KOPT-K1 (cell line): Measurements from ENCODE around the gene SSX2.
"Not testable (repeated sequence)": the region's sequence is repeated elsewhere in the genome, so short reads cannot be mapped to it uniquely, and the experiment has no call there.

Experiments
- H3K27ac ChIP-seq: fragments of 200-600 bp; sonication (generic); 2 replicates; pipeline ENCODE4 v1.5.1; 2016; ENCODE audit warnings: antibody characterized with exemption, mild to moderate bottlenecking, low read depth, low read length; ENCODE audit not compliant: poor library complexity, severe bottlenecking
- H3K36me3 ChIP-seq: fragments of 200-600 bp; sonication (generic); 2 replicates; pipeline ENCODE4 v1.5.1; 2017; ENCODE audit warnings: antibody characterized with exemption, mild to moderate bottlenecking, low read length, moderate library complexity; ENCODE audit not compliant: insufficient read depth
- H3K9me3 ChIP-seq: fragments of 200-600 bp; sonication (generic); 2 replicates; pipeline ENCODE4 v1.5.1; 2017; ENCODE audit warnings: antibody characterized with exemption, low read length, mild to moderate bottlenecking; ENCODE audit not compliant: insufficient read depth, poor library complexity, severe bottlenecking

SSX2 gene, protein sequence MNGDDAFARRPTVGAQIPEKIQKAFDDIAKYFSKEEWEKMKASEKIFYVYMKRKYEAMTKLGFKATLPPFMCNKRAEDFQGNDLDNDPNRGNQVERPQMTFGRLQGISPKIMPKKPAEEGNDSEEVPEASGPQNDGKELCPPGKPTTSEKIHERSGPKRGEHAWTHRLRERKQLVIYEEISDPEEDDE

GRCh38 chrX:52707078-52707477 lies at the start of gene SSX2:
Gene SSX2 (minus strand): TSS chrX:52707178. CDS start chrX:52705749, 1,429 bp downstream.
- H3K9me3 ChIP-seq, H3K36me3 ChIP-seq: not testable (repeated sequence)

GRCh38 chrX:52750952-52751351 lies 44.0 kb upstream of the SSX2 start, which contains the start of gene SSX2B:
Gene SSX2B (plus strand): TSS chrX:52751252. CDS start chrX:52752681, 1,429 bp downstream.
- H3K9me3 ChIP-seq, H3K27ac ChIP-seq, H3K36me3 ChIP-seq: not testable (repeated sequence)

More at GRCh38 chrX:52707078-52707477, at the start of gene SSX2:
- H3K27ac ChIP-seq = not testable (repeated sequence)

GRCh38 chrX:52692034-52692433 lies 14.9 kb downstream of the SSX2 start:
- not testable (repeated sequence) for H3K36me3 ChIP-seq, H3K9me3 ChIP-seq, H3K27ac ChIP-seq

DNA sequence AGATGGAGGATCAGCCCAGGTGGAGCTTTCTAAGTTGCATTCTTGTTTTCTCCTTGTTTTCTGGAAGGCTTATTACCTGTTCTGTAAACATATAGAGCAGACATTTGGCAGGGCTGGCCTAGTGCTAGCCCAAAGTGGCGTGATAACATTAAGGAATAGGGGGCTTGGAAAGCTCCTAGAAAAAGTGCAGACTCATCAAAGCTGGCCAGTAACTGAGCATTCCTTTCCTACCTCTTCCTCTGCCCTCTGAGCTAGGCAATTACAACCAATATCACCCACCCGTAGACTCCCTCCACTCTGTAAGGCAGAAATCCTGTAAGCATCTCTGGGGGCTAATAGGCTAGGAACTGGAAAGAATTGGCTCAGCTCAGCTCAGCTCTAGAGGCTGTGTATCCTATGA lies 44.8 kb downstream of the SSX2 start:
- H3K9me3 ChIP-seq, H3K36me3 ChIP-seq, H3K27ac ChIP-seq: not testable (repeated sequence)

DNA sequence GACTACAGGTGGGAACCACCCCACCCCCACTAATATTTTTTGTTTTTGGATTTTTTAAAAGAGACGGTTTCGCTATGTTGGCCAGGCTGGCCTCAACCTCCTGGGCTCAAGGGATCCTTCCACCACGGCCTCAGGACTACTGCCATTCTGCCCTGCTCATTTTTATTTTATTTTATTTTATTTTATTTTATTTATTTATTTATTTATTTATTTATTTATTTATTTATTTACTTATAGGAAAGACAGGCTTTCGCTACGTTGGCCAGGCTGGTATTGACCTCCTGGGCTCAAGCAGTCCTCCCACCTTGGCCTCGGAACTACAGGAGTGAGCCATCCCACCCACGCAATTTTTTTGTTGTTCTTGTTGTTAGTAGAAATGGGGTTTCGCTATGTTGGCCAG lies 51.5 kb downstream of the SSX2 start:
- H3K27ac ChIP-seq, H3K36me3 ChIP-seq, H3K9me3 ChIP-seq: not testable (repeated sequence)

- not testable (repeated sequence) for H3K36me3 ChIP-seq, H3K9me3 ChIP-seq, H3K27ac ChIP-seq
Observed at GRCh38 chrX:52654800-52655199, 52.2 kb downstream of the SSX2 start, which contains the start of gene SSX7. Gene SSX7 (minus strand): TSS chrX:52654900. CDS start chrX:52653472, 1,428 bp downstream.

DNA sequence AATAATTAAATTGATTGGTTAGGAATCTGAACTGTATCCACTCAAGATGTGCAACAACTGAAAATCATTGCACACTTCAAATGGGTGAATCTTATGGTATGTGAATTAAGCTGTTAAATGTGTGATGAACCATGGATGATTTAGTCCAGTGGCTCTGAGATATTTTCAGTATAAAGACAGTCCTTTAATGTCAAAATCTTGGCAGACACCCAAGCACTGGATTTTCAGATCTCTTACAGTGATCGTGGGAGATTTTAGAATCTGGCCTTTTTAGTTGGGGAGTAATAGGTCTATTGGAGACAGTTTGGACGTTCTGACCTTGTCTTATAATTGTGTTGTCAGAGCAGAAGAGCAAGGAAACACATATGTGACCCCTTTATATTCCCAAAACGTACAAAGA lies 56.3 kb downstream of the SSX2 start:
- H3K27ac ChIP-seq, H3K9me3 ChIP-seq, H3K36me3 ChIP-seq: not testable (repeated sequence)

- H3K9me3 ChIP-seq, H3K27ac ChIP-seq, H3K36me3 ChIP-seq: not testable (repeated sequence)
Observed at GRCh38 chrX:52648956-52649355, 58.0 kb downstream of the SSX2 start.
